Measurements from ENCODE around the gene MBD5. TPM values are rescaled to one million over a fixed set of nuclear protein-coding genes. Genes with fewer than 3 reads are reported as not detected.

MBD5 gene
- total and polyA plus RNA-seq, 5 donors = 5.6 to 37.0 (median 33.9) TPM

DNA sequence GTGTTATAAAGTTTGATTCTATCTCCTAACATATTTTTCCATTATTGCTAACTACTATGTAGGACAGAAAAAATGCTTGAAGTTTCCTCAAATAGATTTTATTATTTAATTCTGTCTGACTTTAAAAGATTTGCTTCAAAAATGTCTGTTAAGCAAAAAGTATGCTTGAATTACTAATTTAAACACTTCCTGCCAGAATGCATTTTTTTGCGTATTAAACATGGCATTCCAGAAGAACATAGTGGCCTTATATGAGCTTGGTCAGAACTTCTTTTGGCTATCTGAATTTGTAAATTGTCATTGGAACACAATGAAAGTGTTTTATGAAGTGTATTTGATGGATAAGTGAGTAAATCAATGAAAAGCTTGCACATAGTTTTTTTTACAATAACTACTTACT, 37.8 kb downstream of the MBD5 start:
- H3K9me3 ChIP-seq (ENCODE audit: control insufficient read depth, low read length) = no peaks in the 10 kb centered on the region
- intact Hi-C loops (cut with DNase I) = no loop called here
- DNase-seq = no peak
- no peaks in the 10 kb centered on the region for H3K27me3 ChIP-seq (ENCODE audit: control insufficient read depth, insufficient read depth)
- H3K4me3 ChIP-seq (ENCODE audit: low read length) = no peak overlapping the region
- no peak overlapping the region for H3K27ac ChIP-seq (ENCODE audit: low read length)
- WGBS = 88% methylated on average over 1 of the region's 1 CpG
- H3K4me1 ChIP-seq (ENCODE audit: control insufficient read depth, insufficient read depth, low read length) = no peaks in the 10 kb centered on the region
- no peak for ATAC-seq

DNA sequence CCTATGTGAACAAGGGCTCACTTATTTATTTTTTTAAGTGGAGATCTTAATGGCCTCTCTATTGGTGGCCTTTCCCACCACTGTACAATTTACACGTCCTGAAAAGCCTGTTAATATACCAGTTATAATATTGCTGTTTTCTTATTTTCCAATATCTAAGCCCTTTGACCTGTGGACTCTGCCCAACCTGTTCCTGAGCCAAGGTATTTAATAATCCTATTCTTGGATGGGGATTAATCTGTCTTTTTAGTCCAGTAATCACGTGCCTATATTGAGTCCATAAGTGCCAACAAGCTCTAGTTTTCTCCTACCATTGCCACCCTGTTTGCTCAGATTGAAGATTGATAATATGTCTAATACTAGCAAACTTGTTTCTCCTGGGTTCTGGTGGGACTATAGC, 42.7 kb downstream of the MBD5 start:
- no peaks in the 10 kb centered on the region for H3K9me3 ChIP-seq (ENCODE audit: control insufficient read depth, low read length)
- H3K27me3 ChIP-seq (ENCODE audit: control insufficient read depth, insufficient read depth) = no peaks in the 10 kb centered on the region
- no peak for DNase-seq
- intact Hi-C loops (cut with DNase I) = no loop called here
- WGBS = 78% methylated on average over 2 of the region's 2 CpGs
- H3K27ac ChIP-seq (ENCODE audit: low read length) = no peak overlapping the region
- no peak for ATAC-seq
- H3K4me1 ChIP-seq (ENCODE audit: control insufficient read depth, insufficient read depth, low read length) = peaks cover 2% of the 10 kb centered on the region
- no peak overlapping the region for H3K4me3 ChIP-seq (ENCODE audit: low read length)

DNA sequence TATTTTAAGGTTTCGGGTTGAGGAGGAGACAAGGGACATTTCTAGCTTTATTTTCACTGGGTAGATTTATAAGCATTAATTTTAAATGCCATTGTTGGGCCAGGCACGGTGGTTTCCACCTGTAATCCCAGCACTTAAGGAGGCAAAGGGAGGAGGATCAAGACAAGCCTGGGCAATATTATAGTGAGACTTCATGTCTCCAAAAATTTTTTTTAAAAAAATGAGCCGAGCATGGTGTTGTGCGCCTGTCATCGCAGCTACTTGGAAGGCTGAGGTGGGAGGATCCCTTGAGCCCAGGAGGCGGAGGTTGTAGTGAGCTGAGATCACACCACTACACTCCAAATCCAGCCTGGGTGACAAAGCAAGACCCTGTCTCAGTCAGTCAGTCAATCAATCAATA, 45.0 kb downstream of the MBD5 start:
- Histone ChIP-seq H3K4me3 (ENCODE audit: low read length) (no peak overlapping the region), H3K4me1 (ENCODE audit: control insufficient read depth, insufficient read depth, low read length) (peaks cover 2% of the 10 kb centered on the region), H3K27me3 (ENCODE audit: control insufficient read depth, insufficient read depth) (no peaks in the 10 kb centered on the region), H3K9me3 (ENCODE audit: control insufficient read depth, low read length) (no peaks in the 10 kb centered on the region), H3K27ac (ENCODE audit: low read length) (no peak overlapping the region)
- intact Hi-C loops (cut with DNase I) = no loop called here
- DNase-seq (no peak), ATAC-seq (no peak)
- 91% methylated on average over 6 of the region's 6 CpGs for WGBS

DNA sequence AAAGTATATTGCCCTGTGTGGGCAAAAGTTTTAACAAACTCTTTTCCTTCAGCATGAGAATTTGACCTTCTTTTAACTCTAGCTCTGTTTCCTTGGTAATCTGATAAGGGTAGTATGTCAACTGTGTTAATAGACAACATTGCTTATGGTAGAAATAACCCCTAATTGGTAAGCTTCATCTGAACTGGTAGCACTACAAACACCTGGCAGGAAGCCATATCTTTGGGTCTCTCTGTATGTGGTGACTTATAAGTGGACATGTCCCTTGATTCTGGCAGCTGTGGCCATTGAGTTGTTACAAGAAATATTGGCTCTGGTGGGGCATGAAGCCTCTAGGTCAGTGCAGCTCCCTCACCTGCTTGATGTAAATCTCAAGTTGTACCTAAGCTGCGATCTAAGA, 46.9 kb downstream of the MBD5 start:
- no peak for ATAC-seq

DNA sequence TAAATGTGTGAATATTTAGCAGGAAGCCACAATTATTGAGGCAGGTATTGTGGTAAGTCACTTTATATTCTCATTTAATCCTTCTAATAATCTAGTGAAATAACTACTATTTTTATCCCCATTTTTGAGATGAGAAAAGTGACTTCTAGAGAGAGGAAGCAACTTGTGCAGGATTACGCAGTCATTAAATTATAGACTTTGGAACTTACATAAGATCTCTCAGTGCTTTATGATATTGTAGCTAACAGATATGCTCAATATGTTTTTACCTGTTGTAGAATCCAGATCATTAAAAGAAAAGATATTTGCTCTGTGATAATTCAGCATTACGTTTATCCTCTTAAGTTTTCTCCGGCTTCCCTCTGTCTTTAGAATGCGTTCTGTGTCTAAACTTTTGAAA, 50.5 kb downstream of the MBD5 start:
- Histone ChIP-seq H3K27ac (ENCODE audit: low read length) (no peak overlapping the region), H3K4me3 (ENCODE audit: low read length) (no peak overlapping the region), H3K4me1 (ENCODE audit: control insufficient read depth, insufficient read depth, low read length) (peaks cover 2% of the 10 kb centered on the region), H3K9me3 (ENCODE audit: control insufficient read depth, low read length) (no peaks in the 10 kb centered on the region), H3K27me3 (ENCODE audit: control insufficient read depth, insufficient read depth) (no peaks in the 10 kb centered on the region)
- 97% methylated on average over 4 of the region's 4 CpGs for WGBS
- DNase-seq = no peak
- ATAC-seq = no peak
- intact Hi-C loops (cut with DNase I) = no loop called here

More for the DNA sequence above, 46.9 kb downstream of the MBD5 start:
- Histone ChIP-seq H3K4me3 (ENCODE audit: low read length) (no peak overlapping the region), H3K27me3 (ENCODE audit: control insufficient read depth, insufficient read depth) (no peaks in the 10 kb centered on the region), H3K9me3 (ENCODE audit: control insufficient read depth, low read length) (no peaks in the 10 kb centered on the region), H3K4me1 (ENCODE audit: control insufficient read depth, insufficient read depth, low read length) (peaks cover 2% of the 10 kb centered on the region), H3K27ac (ENCODE audit: low read length) (no peak overlapping the region)
- intact Hi-C loops (cut with DNase I) = no loop called here
- no peak for DNase-seq
- WGBS = 92% methylated on average over 1 of the region's 1 CpG

DNA sequence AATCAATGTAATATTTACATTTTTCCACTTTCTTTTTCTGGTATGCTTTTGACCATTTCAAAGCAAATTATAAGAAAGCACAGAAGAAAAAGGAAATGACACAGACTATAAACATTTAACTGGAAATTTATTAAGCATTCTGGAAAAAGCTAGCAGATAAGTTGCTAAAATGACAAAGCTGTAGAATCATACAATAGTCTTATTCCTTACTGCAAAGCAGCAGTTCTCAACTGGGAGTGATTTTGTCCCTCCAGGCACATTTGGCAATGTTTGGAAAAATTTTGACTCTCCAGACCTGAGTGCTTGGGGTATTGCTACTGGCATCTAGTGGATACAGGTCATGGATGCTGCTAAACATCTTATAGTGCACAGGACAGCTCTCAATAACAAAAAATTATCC, 75.1 kb downstream of the MBD5 start:
- Histone ChIP-seq H3K4me3 (ENCODE audit: low read length) (no peak overlapping the region), H3K27ac (ENCODE audit: low read length) (no peak overlapping the region), H3K27me3 (ENCODE audit: control insufficient read depth, insufficient read depth) (no peaks in the 10 kb centered on the region), H3K9me3 (ENCODE audit: control insufficient read depth, low read length) (no peaks in the 10 kb centered on the region), H3K4me1 (ENCODE audit: control insufficient read depth, insufficient read depth, low read length) (no peaks in the 10 kb centered on the region)
- intact Hi-C loops (cut with DNase I) = no loop called here
- no peak for DNase-seq
- no peak for ATAC-seq

DNA sequence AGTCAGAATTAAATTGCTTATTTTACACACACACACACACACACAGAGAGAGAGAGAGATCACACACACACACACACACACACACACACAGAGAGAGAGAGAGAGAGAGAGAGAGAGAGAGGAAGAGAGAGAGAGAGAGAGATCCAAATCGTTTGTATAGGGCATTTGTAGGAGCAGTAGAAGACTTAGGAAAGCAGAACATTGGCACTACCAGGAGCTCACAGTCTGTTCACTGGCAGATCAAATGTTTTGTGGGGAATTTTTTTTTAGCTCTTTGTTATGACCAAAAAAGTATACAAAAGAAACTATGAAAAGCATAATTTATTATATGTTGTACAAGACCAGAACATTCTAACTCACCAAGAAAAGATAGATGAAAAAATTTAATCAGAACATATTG, 81.8 kb downstream of the MBD5 start:
- Histone ChIP-seq H3K27me3 (ENCODE audit: control insufficient read depth, insufficient read depth) (no peaks in the 10 kb centered on the region), H3K4me3 (ENCODE audit: low read length) (no peak overlapping the region), H3K9me3 (ENCODE audit: control insufficient read depth, low read length) (no peaks in the 10 kb centered on the region), H3K27ac (ENCODE audit: low read length) (no peak overlapping the region), H3K4me1 (ENCODE audit: control insufficient read depth, insufficient read depth, low read length) (peaks cover 3% of the 10 kb centered on the region)
- DNase-seq = no peak
- intact Hi-C loops (cut with DNase I) = no loop called here
- 0% methylated on average over 1 of the region's 1 CpG for WGBS
- ATAC-seq = no peak

DNA sequence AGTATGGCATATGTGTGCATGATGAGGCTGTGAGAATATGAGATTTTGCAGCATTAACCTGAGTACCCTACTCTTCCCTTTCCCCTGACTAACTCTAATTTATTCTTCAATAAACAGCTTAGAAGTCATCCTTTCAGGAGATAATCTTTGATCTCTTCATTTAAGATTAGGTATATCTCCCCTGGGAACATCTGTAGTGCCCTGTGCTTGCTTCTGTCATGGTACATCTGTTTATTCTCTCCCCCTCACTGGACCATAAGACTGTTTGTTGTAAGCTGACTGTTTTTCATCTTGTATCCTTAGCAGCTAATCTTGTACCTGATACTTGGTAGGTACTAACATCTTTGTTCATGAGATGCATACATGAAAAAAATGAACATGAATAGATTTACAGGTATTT, 83.1 kb downstream of the MBD5 start:
- Histone ChIP-seq H3K4me1 (ENCODE audit: control insufficient read depth, insufficient read depth, low read length) (peaks cover 3% of the 10 kb centered on the region), H3K27ac (ENCODE audit: low read length) (no peak overlapping the region), H3K27me3 (ENCODE audit: control insufficient read depth, insufficient read depth) (no peaks in the 10 kb centered on the region), H3K4me3 (ENCODE audit: low read length) (no peak overlapping the region), H3K9me3 (ENCODE audit: control insufficient read depth, low read length) (no peaks in the 10 kb centered on the region)
- intact Hi-C loops (cut with DNase I) = no loop called here
- ATAC-seq (no peak), DNase-seq (no peak)

DNA sequence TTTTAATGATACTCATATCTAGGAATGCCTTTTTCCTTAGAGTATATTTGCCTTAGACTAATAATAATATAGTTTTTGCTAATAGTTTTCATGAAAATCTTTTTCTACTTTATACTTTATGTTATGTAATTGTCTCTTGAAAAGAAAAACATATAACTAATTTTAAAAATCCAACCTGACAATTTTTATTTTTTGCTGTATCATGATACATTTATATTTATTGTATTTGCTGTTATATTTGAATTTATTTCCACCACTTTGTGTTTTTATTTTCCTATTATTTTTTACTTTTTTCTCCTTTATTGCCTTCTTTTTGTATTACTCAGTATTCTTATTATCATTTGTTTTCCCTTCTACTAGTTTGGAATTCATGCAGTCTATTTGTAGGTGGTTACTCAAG, 85.4 kb downstream of the MBD5 start:
- peaks cover 3% of the 10 kb centered on the region for H3K4me1 ChIP-seq (ENCODE audit: control insufficient read depth, insufficient read depth, low read length)
- no peak overlapping the region for H3K4me3 ChIP-seq (ENCODE audit: low read length)
- no peaks in the 10 kb centered on the region for H3K27me3 ChIP-seq (ENCODE audit: control insufficient read depth, insufficient read depth)
- no peak overlapping the region for H3K27ac ChIP-seq (ENCODE audit: low read length)
- no peak for ATAC-seq
- DNase-seq = no peak
- intact Hi-C loops (cut with DNase I) = no loop called here
- H3K9me3 ChIP-seq (ENCODE audit: control insufficient read depth, low read length) = no peaks in the 10 kb centered on the region

DNA sequence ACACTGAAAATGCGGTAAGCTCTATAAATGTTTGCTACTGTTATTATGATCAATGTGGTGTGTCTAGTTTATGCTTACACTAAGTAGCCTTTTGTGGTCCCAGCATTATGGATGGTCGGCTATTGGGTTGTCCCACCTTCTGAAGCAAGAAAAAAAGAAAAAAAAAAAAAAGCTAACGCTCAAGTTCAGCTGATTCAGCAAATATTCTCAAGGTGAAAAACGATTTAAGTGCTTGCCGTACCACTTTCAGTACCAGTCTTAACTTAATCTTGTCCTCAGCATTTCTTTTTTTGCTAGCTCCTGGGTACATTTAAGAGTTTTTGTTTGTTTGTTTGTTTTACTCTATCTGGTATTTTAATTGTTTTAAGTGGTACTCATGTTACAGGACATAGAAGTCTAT, 87.5 kb downstream of the MBD5 start:
- WGBS = 94% methylated on average over 5 of the region's 5 CpGs
- no peak for ATAC-seq
- Histone ChIP-seq H3K4me1 (ENCODE audit: control insufficient read depth, insufficient read depth, low read length) (peaks cover under 1% of the 10 kb centered on the region), H3K4me3 (ENCODE audit: low read length) (no peak overlapping the region), H3K9me3 (ENCODE audit: control insufficient read depth, low read length) (no peaks in the 10 kb centered on the region), H3K27ac (ENCODE audit: low read length) (no peak overlapping the region), H3K27me3 (ENCODE audit: control insufficient read depth, insufficient read depth) (no peaks in the 10 kb centered on the region)
- intact Hi-C loops (cut with DNase I) = no loop called here
- no peak for DNase-seq

DNA sequence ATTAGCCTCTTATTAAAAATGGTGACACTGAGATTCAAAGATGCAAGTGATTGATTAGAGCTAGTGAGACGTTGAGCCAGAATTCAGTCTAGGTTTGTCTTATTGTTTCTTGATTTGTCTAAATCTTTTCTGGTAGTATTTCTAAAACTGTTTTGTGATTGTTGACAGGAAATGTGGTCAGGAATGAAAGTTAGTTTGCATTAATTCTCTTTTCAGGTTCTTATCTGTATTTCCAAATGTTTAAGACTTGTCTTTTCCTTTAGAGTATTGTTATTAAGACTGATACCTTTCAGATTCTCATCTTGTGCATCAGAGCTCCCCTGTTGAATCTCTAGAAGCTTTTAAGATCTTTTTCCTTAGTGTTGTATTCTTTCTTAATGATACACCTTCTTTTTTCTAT, 89.3 kb downstream of the MBD5 start:
- H3K4me1 ChIP-seq (ENCODE audit: control insufficient read depth, insufficient read depth, low read length) = no peaks in the 10 kb centered on the region
- no peak overlapping the region for H3K4me3 ChIP-seq (ENCODE audit: low read length)
- H3K9me3 ChIP-seq (ENCODE audit: control insufficient read depth, low read length) = no peaks in the 10 kb centered on the region
- H3K27me3 ChIP-seq (ENCODE audit: control insufficient read depth, insufficient read depth) = no peaks in the 10 kb centered on the region
- 58% methylated on average over 1 of the region's 1 CpG for WGBS
- intact Hi-C loops (cut with DNase I) = no loop called here
- ATAC-seq (no peak), DNase-seq (no peak)
- no peak overlapping the region for H3K27ac ChIP-seq (ENCODE audit: low read length)

DNA sequence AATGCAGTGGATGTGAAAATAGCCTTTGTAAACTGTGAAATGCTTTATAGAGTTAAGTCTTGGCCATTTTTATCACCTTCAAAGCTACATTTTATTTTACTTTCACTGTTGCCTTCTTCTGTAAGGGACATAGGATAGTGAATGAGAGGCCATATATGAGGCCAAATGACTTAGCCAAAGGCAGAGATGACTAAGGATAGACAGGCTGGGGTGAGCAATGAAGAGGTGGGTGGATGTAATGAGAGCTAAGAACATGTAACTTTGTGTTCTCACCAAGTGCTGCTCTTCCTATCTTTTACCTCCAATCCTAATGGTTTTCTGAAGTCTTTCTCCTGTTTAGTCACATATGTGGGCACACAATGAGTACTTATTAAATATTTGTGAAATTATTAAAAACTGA, 101.9 kb downstream of the MBD5 start:
- DNase-seq (no peak), ATAC-seq (no peak)
- Histone ChIP-seq H3K4me3 (ENCODE audit: low read length) (no peak overlapping the region), H3K27ac (ENCODE audit: low read length) (no peak overlapping the region), H3K27me3 (ENCODE audit: control insufficient read depth, insufficient read depth) (no peaks in the 10 kb centered on the region), H3K4me1 (ENCODE audit: control insufficient read depth, insufficient read depth, low read length) (no peaks in the 10 kb centered on the region), H3K9me3 (ENCODE audit: control insufficient read depth, low read length) (no peaks in the 10 kb centered on the region)
- intact Hi-C loops (cut with DNase I) = no loop called here

Measured in right cardiac atrium (tissue), 5 donors.